Kidney glomerular epithelial cell (primary cell): ENCODE measurements around the gene EHBP1.

ENCODE experiments used
- DNase-seq: peaks from one replicate; lab custom pipeline; 2025; lab: John Stamatoyannopoulos, UW

The EHBP1 gene

GRCh38 chr2:62705007-62705829, at the start of gene EHBP1:
EHBP1 (plus strand) TSS chr2:62705713; CDS start chr2:62707192, 1,479 bp downstream.
- peak; percentile 100 for DNase-seq

GRCh38 chr2:62657783-62658182, 47.7 kb upstream of the EHBP1 start:
- no peak for DNase-seq

GRCh38 chr2:62658891-62659290, 46.6 kb upstream of the EHBP1 start:
- DNase-seq = no peak

- no peak for DNase-seq
Measured at GRCh38 chr2:62660087-62660486, 45.4 kb upstream of the EHBP1 start.

GRCh38 chr2:62660582-62661262, 44.8 kb upstream of the EHBP1 start:
- DNase-seq = no peak

GRCh38 chr2:62661263-62661635, 44.3 kb upstream of the EHBP1 start:
- DNase-seq = no peak

- DNase-seq = no peak
Measured at GRCh38 chr2:62662131-62662530, 43.4 kb upstream of the EHBP1 start.

- DNase-seq = no peak
Measured at GRCh38 chr2:62662554-62662953, 43.0 kb upstream of the EHBP1 start.

- no peak for DNase-seq
Measured at GRCh38 chr2:62663411-62663810, 42.1 kb upstream of the EHBP1 start.

- no peak for DNase-seq
Measured at GRCh38 chr2:62663920-62664795, 41.4 kb upstream of the EHBP1 start.

- no peak for DNase-seq
Measured at GRCh38 chr2:62665446-62665845, 40.1 kb upstream of the EHBP1 start.

GRCh38 chr2:62669180-62669579, 36.3 kb upstream of the EHBP1 start:
- no peak for DNase-seq

GRCh38 chr2:62672601-62673000, 32.9 kb upstream of the EHBP1 start:
- DNase-seq = peak; percentile 83

- no peak for DNase-seq
Measured at GRCh38 chr2:62675062-62675461, 30.5 kb upstream of the EHBP1 start.

- no peak for DNase-seq
Measured at GRCh38 chr2:62685256-62685655, 20.3 kb upstream of the EHBP1 start.

- no peak for DNase-seq
Measured at GRCh38 chr2:62686012-62686685, 19.4 kb upstream of the EHBP1 start.

- DNase-seq = no peak
Measured at GRCh38 chr2:62687636-62688035, 17.9 kb upstream of the EHBP1 start.

GRCh38 chr2:62688771-62689170, 16.7 kb upstream of the EHBP1 start:
- DNase-seq = no peak

- DNase-seq = no peak
Measured at GRCh38 chr2:62691186-62691585, 14.3 kb upstream of the EHBP1 start.

GRCh38 chr2:62692225-62692624, 13.3 kb upstream of the EHBP1 start:
- no peak for DNase-seq

- DNase-seq = no peak
Measured at GRCh38 chr2:62698653-62699052, 6.9 kb upstream of the EHBP1 start.

GRCh38 chr2:62704654-62705006, 883 bp upstream of the EHBP1 start:
- DNase-seq = no peak
